Stimulated activated CD4-positive, alpha-beta T cell treated with anti-CD3 and anti-CD28 coated beads, TNF-alpha, amount 100 ng/mL, for 4 hours (primary cell): ENCODE results near the gene ATP2A3.

Experiments
- DNase-seq, 3 experiments: peaks; one replicate each; pipeline ENCODE4 v3.0.0-alpha.2; 2020; ENCODE audit warnings: low read depth in 3 of 3

ATP2A3 gene

GRCh38 chr17:3892095-3892998, 71.9 kb downstream of the ATP2A3 start:
- peak; percentile 50 to 72 (median 72) for DNase-seq

- no peak for DNase-seq
Observed at GRCh38 chr17:3891626-3892094, 72.6 kb downstream of the ATP2A3 start.

- no peak for DNase-seq
Observed at GRCh38 chr17:3890878-3891219, 73.4 kb downstream of the ATP2A3 start.

- peak in 1 of 3 experiments; percentile 25 for DNase-seq
Observed at GRCh38 chr17:3890082-3890877, 74.0 kb downstream of the ATP2A3 start.

- DNase-seq, result no peak
Observed at GRCh38 chr17:3889325-3890012, 74.8 kb downstream of the ATP2A3 start.

GRCh38 chr17:3888343-3889171, 75.7 kb downstream of the ATP2A3 start:
- no peak for DNase-seq

- DNase-seq, result no peak
Observed at GRCh38 chr17:3887804-3888203, 76.4 kb downstream of the ATP2A3 start.

- no peak for DNase-seq
Observed at GRCh38 chr17:3887394-3887793, 76.8 kb downstream of the ATP2A3 start.

- no peak for DNase-seq
Observed at GRCh38 chr17:3886776-3887175, 77.5 kb downstream of the ATP2A3 start.

GRCh38 chr17:3885970-3886369, 78.3 kb downstream of the ATP2A3 start:
- no peak for DNase-seq

GRCh38 chr17:3885271-3885670, 79.0 kb downstream of the ATP2A3 start:
- DNase-seq, result no peak

- no peak for DNase-seq
Observed at GRCh38 chr17:3884188-3884587, 80.0 kb downstream of the ATP2A3 start.

- no peak for DNase-seq
Observed at GRCh38 chr17:3882276-3882675, 82.0 kb downstream of the ATP2A3 start.

GRCh38 chr17:3880983-3881382, 83.3 kb downstream of the ATP2A3 start:
- DNase-seq, result no peak

- no peak for DNase-seq
Observed at GRCh38 chr17:3879591-3880417, 84.4 kb downstream of the ATP2A3 start.

GRCh38 chr17:3879186-3879585, 85.1 kb downstream of the ATP2A3 start:
- DNase-seq, result no peak

GRCh38 chr17:3877220-3877619, 87.0 kb downstream of the ATP2A3 start:
- DNase-seq, result no peak

- no peak for DNase-seq
Observed at GRCh38 chr17:3875317-3875716, 88.9 kb downstream of the ATP2A3 start.
